ENCODE measurements around the gene TEAD4. TPM values are rescaled to one million over a fixed set of nuclear protein-coding genes. Genes with fewer than 3 reads are reported as not detected.

TEAD4 gene
- total and polyA plus RNA-seq, 2 experiments from 2014 or later = 68.1 to 145 TPM

DNA sequence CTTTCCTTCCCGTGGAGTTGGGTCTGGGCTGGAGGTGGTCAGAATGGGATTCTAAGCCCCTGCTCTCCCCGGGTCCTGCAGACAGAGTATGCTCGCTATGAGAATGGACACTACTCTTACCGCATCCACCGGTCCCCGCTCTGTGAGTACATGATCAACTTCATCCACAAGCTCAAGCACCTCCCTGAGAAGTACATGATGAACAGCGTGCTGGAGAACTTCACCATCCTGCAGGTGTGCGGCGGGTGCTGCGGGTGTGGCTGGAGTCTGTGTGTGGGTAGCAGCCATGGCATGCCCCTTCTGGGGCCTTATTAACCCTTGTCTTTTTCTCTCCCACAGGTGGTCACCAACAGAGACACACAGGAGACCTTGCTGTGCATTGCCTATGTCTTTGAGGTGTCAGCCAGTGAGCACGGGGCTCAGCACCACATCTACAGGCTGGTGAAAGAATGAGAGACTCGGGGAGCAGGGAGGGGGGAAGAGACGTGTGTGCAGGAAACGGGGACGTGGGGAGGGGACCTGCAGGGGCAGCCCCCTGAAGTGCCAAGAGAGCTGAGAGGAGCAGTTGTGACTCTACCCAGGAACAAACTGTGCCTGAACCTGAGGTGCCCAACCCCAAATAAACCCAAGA lies 80.9 kb downstream of the TEAD4 start:
- Histone ChIP-seq H3F3A (replicated peaks; ENCODE audit: low read depth) (peaks cover 21% of the 10 kb centered on the region; the same call in 1 of the 2 replicates), H3K27me3 (ENCODE audit: insufficient read depth) (no peaks in the 10 kb centered on the region), H4K20me1 (replicated peaks; ENCODE audit: insufficient read depth) (peaks cover 14% of the 10 kb centered on the region), H3K9me2 (ENCODE audit: insufficient read depth) (no peaks in the 10 kb centered on the region), H3K79me2 (replicated peaks; ENCODE audit: insufficient read depth) (no peaks in the 10 kb centered on the region), H3K4me1 (ENCODE audit: insufficient read depth) (peaks cover 2% of the 10 kb centered on the region; the same call in 1 of the 2 replicates), H3K4me2 (no peak overlapping the region), H3K36me3 (ENCODE audit: insufficient read depth) (peaks cover 24% of the 10 kb centered on the region), H3K27ac (ENCODE audit: low read depth) (no peak overlapping the region), H2AFZ (no peak overlapping the region), H3K4me3 (no peak overlapping the region)
- ATAC-seq = no peak
- no peak for DNase-seq (ENCODE audit: low spot score)
- Mint-ChIP-seq H3K27ac (no peak overlapping the region), H3K4me1 (peaks cover 16% of the 10 kb centered on the region; the same call in 2 of the 3 replicates), H3K27me3 (ENCODE audit: insufficient read depth, low read depth, poor library complexity) (peaks cover 20% of the 10 kb centered on the region), H3K9me3 (no peaks in the 10 kb centered on the region), H3K36me3 (ENCODE audit: low read depth) (peaks cover 57% of the 10 kb centered on the region), H3K4me3 (no peak overlapping the region)
- no peak for TF ChIP-seq EZH2 (IDR thresholded peaks at IDR 0.05; ENCODE audit: low read depth, unreplicated experiment)
- no peak for TF ChIP-seq JUNB (IDR thresholded peaks at IDR 0.05; ENCODE audit: unreplicated experiment)
- no peak for TF ChIP-seq CREB1 (CRISPR knock-in tag; IDR thresholded peaks at IDR 0.05; ENCODE audit: low read depth)
- no peak for TF ChIP-seq ZNF114 (CRISPR knock-in tag; IDR thresholded peaks at IDR 0.05)

DNA sequence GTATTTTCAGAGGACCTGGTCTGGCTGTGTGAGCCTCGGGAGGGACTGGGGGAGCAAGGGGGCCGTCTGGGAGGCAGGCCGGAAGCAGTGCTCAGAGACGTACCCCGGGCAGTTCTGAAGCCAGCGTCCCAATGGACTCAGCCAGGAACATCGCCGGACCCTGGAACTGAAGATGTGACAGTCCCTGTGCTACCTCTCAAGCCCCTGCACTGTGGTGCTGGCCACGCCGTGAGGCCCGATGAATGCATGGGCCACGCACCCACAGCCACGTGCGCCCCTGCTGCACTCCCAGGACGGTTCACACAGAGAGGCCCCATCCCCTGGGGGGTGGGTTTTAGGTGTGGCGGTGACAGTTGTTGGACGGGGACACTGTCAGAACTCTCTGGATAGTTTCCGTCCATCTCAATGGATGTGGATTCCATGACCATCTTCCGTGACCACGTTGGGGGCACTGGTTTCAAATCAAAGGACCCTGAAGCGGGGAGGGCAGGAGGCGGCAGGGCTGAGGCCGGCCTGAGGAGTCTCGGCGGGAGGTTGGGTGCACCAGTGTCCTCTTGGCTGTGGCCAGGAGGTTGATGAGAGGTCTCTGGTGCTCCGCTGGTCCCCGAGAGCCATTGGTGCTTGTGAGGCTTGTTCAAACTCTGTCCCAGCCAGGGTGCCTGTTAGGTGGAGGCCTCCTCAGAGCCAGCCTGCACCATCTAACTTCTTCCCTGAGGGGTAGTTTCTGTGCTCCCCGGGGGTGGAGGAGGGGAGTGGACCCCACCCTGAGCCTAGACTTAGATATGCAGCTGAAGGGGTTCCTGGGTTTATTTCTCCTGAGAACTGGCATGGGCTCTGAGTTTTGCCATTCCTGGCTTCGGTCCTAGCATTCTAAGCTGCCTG lies 81.7 kb downstream of the TEAD4 start:
- Histone ChIP-seq H3F3A (replicated peaks; ENCODE audit: low read depth) (peaks cover 16% of the 10 kb centered on the region; the same call in 1 of the 2 replicates), H3K79me2 (replicated peaks; ENCODE audit: insufficient read depth) (no peaks in the 10 kb centered on the region), H3K27ac (ENCODE audit: low read depth) (no peak overlapping the region), H3K4me2 (no peak overlapping the region), H4K20me1 (replicated peaks; ENCODE audit: insufficient read depth) (peaks cover 11% of the 10 kb centered on the region), H3K36me3 (ENCODE audit: insufficient read depth) (peaks cover 21% of the 10 kb centered on the region), H3K4me3 (no peak overlapping the region), H3K27me3 (ENCODE audit: insufficient read depth) (no peaks in the 10 kb centered on the region), H3K9me2 (ENCODE audit: insufficient read depth) (no peaks in the 10 kb centered on the region), H3K4me1 (ENCODE audit: insufficient read depth) (peaks cover 2% of the 10 kb centered on the region; the same call in 1 of the 2 replicates), H2AFZ (no peak overlapping the region)
- no peak for ATAC-seq
- Mint-ChIP-seq H3K27me3 (ENCODE audit: insufficient read depth, low read depth, poor library complexity) (peaks cover 20% of the 10 kb centered on the region), H3K4me1 (peaks cover 17% of the 10 kb centered on the region; the same call in 2 of the 3 replicates), H3K36me3 (ENCODE audit: low read depth) (peaks cover 57% of the 10 kb centered on the region), H3K27ac (no peak overlapping the region), H3K9me3 (no peaks in the 10 kb centered on the region), H3K4me3 (no peak overlapping the region)
- DNase-seq (ENCODE audit: low spot score) = no peak
- no peak for TF ChIP-seq ZNF331 (CRISPR knock-in tag; IDR thresholded peaks at IDR 0.05; ENCODE audit: low read depth)
- TF ChIP-seq NANOG (IDR thresholded peaks at IDR 0.05; ENCODE audit: borderline replicate concordance) = no peak
- no peak for TF ChIP-seq STAT1 (IDR thresholded peaks at IDR 0.05; ENCODE audit: unreplicated experiment)
- no peak for TF ChIP-seq ZNF114 (CRISPR knock-in tag; IDR thresholded peaks at IDR 0.05)
- TF ChIP-seq, protein P1, sequence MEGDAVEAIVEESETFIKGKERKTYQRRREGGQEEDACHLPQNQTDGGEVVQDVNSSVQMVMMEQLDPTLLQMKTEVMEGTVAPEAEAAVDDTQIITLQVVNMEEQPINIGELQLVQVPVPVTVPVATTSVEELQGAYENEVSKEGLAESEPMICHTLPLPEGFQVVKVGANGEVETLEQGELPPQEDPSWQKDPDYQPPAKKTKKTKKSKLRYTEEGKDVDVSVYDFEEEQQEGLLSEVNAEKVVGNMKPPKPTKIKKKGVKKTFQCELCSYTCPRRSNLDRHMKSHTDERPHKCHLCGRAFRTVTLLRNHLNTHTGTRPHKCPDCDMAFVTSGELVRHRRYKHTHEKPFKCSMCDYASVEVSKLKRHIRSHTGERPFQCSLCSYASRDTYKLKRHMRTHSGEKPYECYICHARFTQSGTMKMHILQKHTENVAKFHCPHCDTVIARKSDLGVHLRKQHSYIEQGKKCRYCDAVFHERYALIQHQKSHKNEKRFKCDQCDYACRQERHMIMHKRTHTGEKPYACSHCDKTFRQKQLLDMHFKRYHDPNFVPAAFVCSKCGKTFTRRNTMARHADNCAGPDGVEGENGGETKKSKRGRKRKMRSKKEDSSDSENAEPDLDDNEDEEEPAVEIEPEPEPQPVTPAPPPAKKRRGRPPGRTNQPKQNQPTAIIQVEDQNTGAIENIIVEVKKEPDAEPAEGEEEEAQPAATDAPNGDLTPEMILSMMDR (conservative IDR thresholded peaks at IDR 0.05; ENCODE audit: low read depth in 2 of 2) = no peak
- TF ChIP-seq CREB1 (CRISPR knock-in tag; IDR thresholded peaks at IDR 0.05; ENCODE audit: low read depth) = no peak
- TF ChIP-seq, protein P2, sequence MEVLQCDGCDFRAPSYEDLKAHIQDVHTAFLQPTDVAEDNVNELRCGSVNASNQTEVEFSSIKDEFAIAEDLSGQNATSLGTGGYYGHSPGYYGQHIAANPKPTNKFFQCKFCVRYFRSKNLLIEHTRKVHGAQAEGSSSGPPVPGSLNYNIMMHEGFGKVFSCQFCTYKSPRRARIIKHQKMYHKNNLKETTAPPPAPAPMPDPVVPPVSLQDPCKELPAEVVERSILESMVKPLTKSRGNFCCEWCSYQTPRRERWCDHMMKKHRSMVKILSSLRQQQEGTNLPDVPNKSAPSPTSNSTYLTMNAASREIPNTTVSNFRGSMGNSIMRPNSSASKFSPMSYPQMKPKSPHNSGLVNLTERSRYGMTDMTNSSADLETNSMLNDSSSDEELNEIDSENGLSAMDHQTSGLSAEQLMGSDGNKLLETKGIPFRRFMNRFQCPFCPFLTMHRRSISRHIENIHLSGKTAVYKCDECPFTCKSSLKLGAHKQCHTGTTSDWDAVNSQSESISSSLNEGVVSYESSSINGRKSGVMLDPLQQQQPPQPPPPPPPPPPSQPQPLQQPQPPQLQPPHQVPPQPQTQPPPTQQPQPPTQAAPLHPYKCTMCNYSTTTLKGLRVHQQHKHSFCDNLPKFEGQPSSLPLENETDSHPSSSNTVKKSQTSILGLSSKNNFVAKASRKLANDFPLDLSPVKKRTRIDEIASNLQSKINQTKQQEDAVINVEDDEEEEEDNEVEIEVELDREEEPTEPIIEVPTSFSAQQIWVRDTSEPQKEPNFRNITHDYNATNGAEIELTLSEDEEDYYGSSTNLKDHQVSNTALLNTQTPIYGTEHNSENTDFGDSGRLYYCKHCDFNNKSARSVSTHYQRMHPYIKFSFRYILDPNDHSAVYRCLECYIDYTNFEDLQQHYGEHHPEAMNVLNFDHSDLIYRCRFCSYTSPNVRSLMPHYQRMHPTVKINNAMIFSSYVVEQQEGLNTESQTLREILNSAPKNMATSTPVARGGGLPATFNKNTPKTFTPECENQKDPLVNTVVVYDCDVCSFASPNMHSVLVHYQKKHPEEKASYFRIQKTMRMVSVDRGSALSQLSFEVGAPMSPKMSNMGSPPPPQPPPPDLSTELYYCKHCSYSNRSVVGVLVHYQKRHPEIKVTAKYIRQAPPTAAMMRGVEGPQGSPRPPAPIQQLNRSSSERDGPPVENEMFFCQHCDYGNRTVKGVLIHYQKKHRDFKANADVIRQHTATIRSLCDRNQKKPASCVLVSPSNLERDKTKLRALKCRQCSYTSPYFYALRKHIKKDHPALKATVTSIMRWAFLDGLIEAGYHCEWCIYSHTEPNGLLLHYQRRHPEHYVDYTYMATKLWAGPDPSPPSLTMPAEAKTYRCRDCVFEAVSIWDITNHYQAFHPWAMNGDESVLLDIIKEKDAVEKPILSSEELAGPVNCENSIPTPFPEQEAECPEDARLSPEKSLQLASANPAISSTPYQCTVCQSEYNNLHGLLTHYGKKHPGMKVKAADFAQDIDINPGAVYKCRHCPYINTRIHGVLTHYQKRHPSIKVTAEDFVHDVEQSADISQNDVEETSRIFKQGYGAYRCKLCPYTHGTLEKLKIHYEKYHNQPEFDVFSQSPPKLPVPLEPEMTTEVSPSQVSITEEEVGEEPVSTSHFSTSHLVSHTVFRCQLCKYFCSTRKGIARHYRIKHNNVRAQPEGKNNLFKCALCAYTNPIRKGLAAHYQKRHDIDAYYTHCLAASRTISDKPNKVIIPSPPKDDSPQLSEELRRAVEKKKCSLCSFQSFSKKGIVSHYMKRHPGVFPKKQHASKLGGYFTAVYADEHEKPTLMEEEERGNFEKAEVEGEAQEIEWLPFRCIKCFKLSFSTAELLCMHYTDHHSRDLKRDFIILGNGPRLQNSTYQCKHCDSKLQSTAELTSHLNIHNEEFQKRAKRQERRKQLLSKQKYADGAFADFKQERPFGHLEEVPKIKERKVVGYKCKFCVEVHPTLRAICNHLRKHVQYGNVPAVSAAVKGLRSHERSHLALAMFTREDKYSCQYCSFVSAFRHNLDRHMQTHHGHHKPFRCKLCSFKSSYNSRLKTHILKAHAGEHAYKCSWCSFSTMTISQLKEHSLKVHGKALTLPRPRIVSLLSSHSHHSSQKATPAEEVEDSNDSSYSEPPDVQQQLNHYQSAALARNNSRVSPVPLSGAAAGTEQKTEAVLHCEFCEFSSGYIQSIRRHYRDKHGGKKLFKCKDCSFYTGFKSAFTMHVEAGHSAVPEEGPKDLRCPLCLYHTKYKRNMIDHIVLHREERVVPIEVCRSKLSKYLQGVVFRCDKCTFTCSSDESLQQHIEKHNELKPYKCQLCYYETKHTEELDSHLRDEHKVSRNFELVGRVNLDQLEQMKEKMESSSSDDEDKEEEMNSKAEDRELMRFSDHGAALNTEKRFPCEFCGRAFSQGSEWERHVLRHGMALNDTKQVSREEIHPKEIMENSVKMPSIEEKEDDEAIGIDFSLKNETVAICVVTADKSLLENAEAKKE (CRISPR knock-in tag; IDR thresholded peaks at IDR 0.05) = no peak
- TF ChIP-seq POLR2AphosphoS5 (IDR thresholded peaks at IDR 0.05; ENCODE audit: low read depth) = no peak
- TF ChIP-seq EZH2 (IDR thresholded peaks at IDR 0.05; ENCODE audit: low read depth, unreplicated experiment) = no peak
- TF ChIP-seq JUNB (IDR thresholded peaks at IDR 0.05; ENCODE audit: unreplicated experiment) = no peak
- TF ChIP-seq EZH2phosphoT487 (IDR thresholded peaks at IDR 0.05; ENCODE audit: unreplicated experiment) = no peak
